HG03520 (cell line): ENCODE data around the gene MORN3.

Experiments used
- ATAC-seq: cut with Tn5 transposase; IDR thresholded peaks from one replicate; pipeline ENCODE4 v1.9.1; 2021; ENCODE audit warnings: mild to moderate bottlenecking, moderate library complexity; ENCODE audit not compliant: unreplicated experiment

Gene MORN3

DNA sequence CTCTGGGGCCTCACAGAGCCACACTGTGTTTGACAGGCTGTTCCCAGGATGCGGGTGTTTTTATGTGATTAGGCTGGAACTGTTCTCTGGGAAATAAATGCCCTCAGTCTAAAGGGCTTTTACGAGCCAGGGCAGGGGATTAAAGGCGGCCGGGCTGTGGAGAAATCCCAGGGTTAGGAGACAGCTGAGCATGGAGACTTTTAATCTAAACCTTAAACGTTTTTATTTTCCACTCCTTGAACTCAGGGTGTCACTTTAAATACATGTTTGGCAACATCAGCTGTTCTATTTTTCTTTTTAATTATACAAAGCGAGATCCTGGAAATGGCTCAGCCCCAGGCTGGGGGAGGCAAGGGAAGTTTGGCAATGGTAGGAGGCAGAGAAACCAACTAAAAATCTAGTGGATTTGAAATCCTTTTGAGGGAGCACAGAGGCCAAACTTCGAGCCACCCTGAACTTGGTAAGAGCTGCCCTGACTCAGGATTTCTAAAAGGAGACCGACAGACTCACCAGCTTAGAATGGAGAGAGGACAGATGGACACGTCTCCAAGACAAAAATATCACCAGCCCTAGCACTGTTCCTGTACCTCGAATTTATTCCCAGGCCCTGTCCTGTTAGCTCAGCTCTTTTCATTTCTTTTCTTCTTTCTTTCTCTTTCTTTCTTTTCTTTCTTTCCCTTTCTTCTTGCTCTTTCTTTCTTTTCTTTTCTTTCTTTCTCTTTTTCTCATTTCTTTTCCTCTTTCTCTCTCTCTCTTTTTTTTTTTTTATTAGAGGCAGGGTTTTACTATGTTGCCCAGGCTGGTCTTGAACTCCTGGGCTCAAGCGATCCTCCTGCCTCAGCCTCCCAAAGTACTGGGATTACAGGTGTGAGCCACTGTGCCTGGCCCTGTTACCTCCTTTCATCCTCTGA is 59.0 kb downstream of the MORN3 start:
- no peak for ATAC-seq

DNA sequence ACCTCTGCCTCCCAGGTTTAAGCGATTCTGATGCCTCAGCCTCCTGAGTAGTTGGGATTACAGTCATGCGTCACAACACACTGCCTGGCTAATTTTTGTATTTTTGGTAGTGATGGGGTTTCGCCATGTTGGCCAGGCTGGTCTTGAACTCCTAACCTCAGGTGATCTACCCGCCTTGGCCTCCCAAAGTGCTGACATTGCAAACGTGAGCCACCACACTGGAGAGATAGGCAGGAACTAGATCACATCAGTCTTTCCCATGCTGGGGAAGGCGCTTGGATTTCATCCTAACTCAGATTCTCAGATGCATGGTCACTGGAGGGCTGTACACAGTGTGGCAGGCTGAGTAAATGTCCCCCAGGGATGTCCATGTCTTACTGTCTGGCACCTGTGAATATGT is 61.2 kb downstream of the MORN3 start:
- no peak for ATAC-seq

DNA sequence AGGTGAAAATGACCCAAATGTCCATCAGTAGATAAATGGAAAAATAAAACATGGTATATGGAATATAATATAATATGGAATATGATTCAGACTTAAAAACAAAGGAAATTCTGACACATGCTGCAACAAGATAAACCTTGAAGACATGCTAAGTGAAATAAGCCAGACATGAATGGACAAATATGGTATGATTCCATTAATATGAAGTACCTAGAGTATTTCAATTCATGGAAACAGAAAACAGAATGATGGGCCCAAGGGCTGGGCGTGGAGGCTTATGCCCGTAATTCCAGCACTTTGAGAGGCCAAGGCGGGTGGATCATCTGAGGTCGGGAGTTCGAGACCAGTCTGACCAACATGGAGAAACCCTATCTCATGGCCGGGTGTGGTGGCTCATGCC is 65.9 kb downstream of the MORN3 start:
- ATAC-seq: no peak

DNA sequence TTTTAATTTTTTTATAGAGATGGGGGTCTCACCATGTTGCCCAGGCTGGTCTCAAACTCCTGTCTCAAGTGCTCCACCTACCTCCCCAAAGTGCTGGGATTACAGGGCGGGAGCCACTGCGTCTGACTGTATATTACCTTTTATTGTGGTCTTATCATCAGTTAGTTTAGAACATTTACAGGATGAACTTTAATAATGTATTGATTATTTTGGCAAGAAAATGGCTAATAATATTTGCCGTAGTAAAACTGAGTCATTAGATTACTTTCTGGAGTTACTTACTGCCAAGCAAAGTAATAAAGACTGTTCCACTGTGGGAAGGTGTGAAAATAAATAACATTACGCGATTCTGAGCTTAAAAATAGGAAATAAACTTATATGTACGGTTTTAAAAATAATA is 66.7 kb downstream of the MORN3 start:
- no peak for ATAC-seq

DNA sequence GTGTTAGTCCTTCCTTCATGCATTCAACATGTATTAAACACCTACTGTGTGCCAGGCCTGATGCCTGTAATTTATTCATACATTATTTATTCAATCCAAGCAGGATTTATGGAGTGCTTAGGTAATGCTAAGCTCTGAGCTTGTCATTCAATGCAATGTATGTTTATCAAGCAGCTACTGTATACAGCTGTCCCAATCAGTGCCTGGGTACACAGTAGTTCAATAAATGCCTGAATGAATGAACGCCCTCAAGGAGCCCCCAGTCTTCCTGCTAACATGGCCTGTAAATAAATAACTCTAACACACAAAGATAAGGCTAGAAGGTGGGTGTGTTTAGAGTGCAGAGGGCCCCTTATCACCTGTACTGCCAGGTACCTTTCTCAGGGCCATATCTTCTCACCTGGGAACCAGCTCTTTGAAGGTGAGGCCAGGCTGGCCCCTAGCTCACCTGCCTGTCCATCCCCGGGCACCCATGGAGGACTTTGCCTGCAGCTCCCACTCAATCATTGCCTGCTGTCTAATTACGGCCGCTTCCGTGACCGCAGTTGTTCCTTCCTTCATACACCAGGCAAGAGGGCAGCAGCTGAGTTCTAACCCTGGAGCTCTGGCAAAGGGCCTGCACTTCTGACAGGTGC is 68.6 kb downstream of the MORN3 start:
- no peak for ATAC-seq
